K562 (cell line): Measurements from ENCODE around the gene C12orf42. TPM values are rescaled to one million over a fixed set of nuclear protein-coding genes. Genes with fewer than 3 reads are reported as not detected.

ENCODE experiments used
- ATAC-seq: fragments of 200-7000 bp; cut with Tn5 transposase; 3 replicates; pipeline ENCODE4 v1.9.1; 2020; ENCODE audit warnings: moderate library complexity
- BruUV-seq: library from RNA; stranded (reverse); fragments of 400-500 nt; replicated peaks from 2 replicates; lab custom pipeline; 2021; lab: Mats Ljungman, UMichigan
- CTCF ChIA-PET: fragments of 300-600 bp; formaldehyde crosslinking; extraction: SDS; loops from one replicate; lab custom pipeline; 2021; ENCODE audit warnings: low intra/inter-chr PET ratio; lab: Yijun Ruan, JAX
- POLR2A ChIA-PET: fragments of 300-600, 350-650 bp; sonication (Branson Sonifier 250); formaldehyde crosslinking; extraction: SDS; loops from one replicate; lab custom pipeline; 2021; ENCODE audit warnings: antibody characterized with exemption, inconsistent platforms; lab: Yijun Ruan, JAX
- DNase-seq, 4 experiments: peaks; one replicate each; pipeline versions ENCODE4 v3.0.0 to v3.0.0-alpha.2; 2011 to 2018; ENCODE audit warnings: low spot score in 3 of 4, mixed read lengths in 3 of 4; ENCODE audit errors: extremely low read depth in 1 of 4
- FAIRE-seq: peaks from 2 replicates; lab custom pipeline; 2011; peaks lifted over from hg19 to GRCh38; lab: Jason Lieb, UNC
- H2AFZ ChIP-seq: 2 replicates; pipeline ENCODE4 v1.6.0; 2011; ENCODE audit warnings: low read depth, low read length, control low read depth, inconsistent platforms
- H3K27ac ChIP-seq: fragments of 200-600 bp; 3 replicates; pipeline ENCODE4 v1.8.0; 2011; ENCODE audit warnings: low read depth, mild to moderate bottlenecking, control low read depth, inconsistent platforms, low read length, moderate library complexity, mixed read lengths; ENCODE audit errors: extremely low read depth
- H3K27me3 ChIP-seq, 2 experiments: fragments of 300-600 bp in 1 of 2; 2 replicates in 1 of 2; 3 replicates in 1 of 2; pipeline versions ENCODE4 v1.6.0 to v1.8.0; 2011; ENCODE audit warnings: inconsistent platforms in 2 of 2, low read length in 2 of 2, mild to moderate bottlenecking in 1 of 2, mixed read lengths in 1 of 2, moderate library complexity in 1 of 2; ENCODE audit not compliant: control insufficient read depth in 2 of 2, insufficient read depth in 2 of 2
- H3K36me3 ChIP-seq: fragments of 300-600 bp; 3 replicates; pipeline ENCODE4 v1.8.0; 2011; ENCODE audit warnings: mild to moderate bottlenecking, low read length, inconsistent platforms; ENCODE audit not compliant: control insufficient read depth, insufficient read depth
- H3K4me1 ChIP-seq, 2 experiments: fragments of 200-600 bp in 1 of 2; replicated peaks in 1 of 2; 2 replicates in 1 of 2; 3 replicates in 1 of 2; pipeline versions ENCODE4 v1.5.1 to v1.8.0; 2011; ENCODE audit warnings: inconsistent platforms in 2 of 2, low read length in 2 of 2, mild to moderate bottlenecking in 1 of 2, mixed read lengths in 1 of 2, moderate library complexity in 1 of 2; ENCODE audit not compliant: control insufficient read depth in 2 of 2, insufficient read depth in 2 of 2
- H3K4me2 ChIP-seq: 2 replicates; pipeline ENCODE4 v1.6.1; 2011; ENCODE audit warnings: low read length, control low read depth, inconsistent platforms, mixed read lengths; ENCODE audit not compliant: insufficient read depth
- H3K4me3 ChIP-seq: fragments of 200-600 bp; sonication (generic), shearing (Covaris generic); 2 replicates; pipeline ENCODE4 v1.5.1; 2016; ENCODE audit warnings: control low read depth, inconsistent platforms
- H3K79me2 ChIP-seq: fragments of 200-600 bp; 3 replicates; pipeline ENCODE4 v1.8.0; 2011; ENCODE audit warnings: low read length, inconsistent platforms; ENCODE audit not compliant: control insufficient read depth, insufficient read depth
- H3K9ac ChIP-seq, 2 experiments: 2 replicates each; pipeline versions ENCODE4 v1.6.0 to v1.6.1; 2011; ENCODE audit warnings: low read depth in 2 of 2, low read length in 2 of 2, control low read depth in 1 of 2, inconsistent platforms in 1 of 2, mild to moderate bottlenecking in 1 of 2, mixed read lengths in 1 of 2; ENCODE audit not compliant: insufficient read depth in 1 of 2
- H3K9me1 ChIP-seq: one replicate; pipeline ENCODE4 v1.6.0; 2011; ENCODE audit warnings: inconsistent platforms, mild to moderate bottlenecking, low read length, moderate library complexity; ENCODE audit not compliant: control insufficient read depth, insufficient read depth
- H3K9me3 ChIP-seq: replicated peaks from 2 replicates; pipeline ENCODE4 v1.5.1; 2011; ENCODE audit warnings: low read depth, low read length, inconsistent platforms; ENCODE audit not compliant: control insufficient read depth, insufficient read depth
- H4K20me1 ChIP-seq: replicated peaks from 2 replicates; pipeline ENCODE4 v1.6.1; 2011; ENCODE audit warnings: low read length, inconsistent platforms, mixed read lengths; ENCODE audit not compliant: control insufficient read depth, insufficient read depth
- EP400 ChIP-seq: fragments of 450-650 bp; IDR thresholded peaks from 2 replicates; pipeline ENCODE4 v1.6.1; 2017; ENCODE audit warnings: antibody characterized with exemption, mild to moderate bottlenecking, moderate library complexity
- EWSR1 ChIP-seq: fragments of 450-650 bp; IDR thresholded peaks from 2 replicates; pipeline ENCODE4 v1.6.1; 2018; ENCODE audit warnings: borderline replicate concordance, mild to moderate bottlenecking, low read depth, moderate library complexity; ENCODE audit not compliant: partially characterized antibody
- KHSRP ChIP-seq: fragments of 450-650 bp; IDR thresholded peaks from 2 replicates; pipeline ENCODE4 v1.6.1; 2017
- ZNF143 ChIP-seq: sonication (generic); formaldehyde crosslinking; IDR thresholded peaks from 2 replicates; pipeline ENCODE4 v1.9.0; 2022; ENCODE audit warnings: mild to moderate bottlenecking, missing genetic modification reagents
- ZNF583 ChIP-seq: fragments of 250-450 bp; sonication (Bioruptor Pico); IDR thresholded peaks from 2 replicates; pipeline ENCODE4 v1.4.0; 2020
- ZNF586 ChIP-seq: fragments of 450-650 bp; formaldehyde crosslinking; conservative IDR thresholded peaks from 2 replicates; pipeline ENCODE4 v1.4.0; 2020; ENCODE audit warnings: mild to moderate bottlenecking, moderate library complexity
- WGBS: fragments of 100-300 bp; shearing (Covaris generic); methylation state at CpG from one replicate; pipeline ENCODE4 v1.1.6; 2016; ENCODE audit warnings: low coverage, mixed read lengths; ENCODE audit not compliant: insufficient coverage; ENCODE audit errors: missing lambda C conversion rate; 5-methylcytosine and 5-hydroxymethylcytosine counted together
- in situ Hi-C: fragments of 300-500 bp; cut with MboI; formaldehyde crosslinking; loops from 4 replicates; pipeline ENCODE4 v1.15.0; 2018; ENCODE audit warnings: inconsistent platforms, mixed read lengths
- intact Hi-C: fragments of 100-400 bp; cut with micrococcal nuclease; formaldehyde crosslinking; loops from 2 replicates; pipeline ENCODE4 v1.14.2; 2022
- polyA plus RNA-seq, 8 experiments: library from polyadenylated mRNA; depleted of rRNA in 4 of 8; stranded (reverse) in 5 of 8; unstranded in 3 of 8; fragments of >200 nt; fragmentation: Nextera tagmentation in 2 of 8; fragmentation: Illumina TruSeq in 1 of 8; extraction: Ambion mirVana in 2 of 8; extraction: Trizol in 1 of 8; gene quantifications; 2 replicates each; pipeline versions ENCODE4 v1.2.1 to v1.2.3, GENCODE V29; 2011 to 2014; ENCODE audit warnings: inconsistent platforms in 1 of 8, missing spikeins in 1 of 8
- total RNA-seq, 7 experiments: library from RNA; depleted of rRNA in 6 of 7; stranded (reverse); fragments of >200 nt in 6 of 7; fragmentation: Illumina TruSeq in 2 of 7; extraction: Trizol in 2 of 7; gene quantifications; 2 replicates each; pipeline versions ENCODE4 v1.2.1 to v1.2.3, GENCODE V29; 2011 to 2021; ENCODE audit warnings: low replicate concordance in 1 of 7
- TF ChIP-seq, protein P1 (sequence below): fragments of 250-450 bp; sonication (Bioruptor Pico); IDR thresholded peaks from 2 replicates; pipeline ENCODE4 v1.4.0; 2020; ENCODE audit warnings: mild to moderate bottlenecking, moderate library complexity, borderline replicate concordance
- TF ChIP-seq, protein P2 (sequence below): fragments of 200-800 bp; sonication (Bioruptor generic); IDR thresholded peaks from 2 replicates; pipeline ENCODE4 v1.6.1; 2017; ENCODE audit warnings: missing genetic modification characterization, missing compliant biosample characterization

Gene C12orf42
- total and polyA plus RNA-seq, 9 of the 15 experiments (the other 6 are each of a cell fraction or from before 2014, with no cell fraction given): not detected

DNA sequence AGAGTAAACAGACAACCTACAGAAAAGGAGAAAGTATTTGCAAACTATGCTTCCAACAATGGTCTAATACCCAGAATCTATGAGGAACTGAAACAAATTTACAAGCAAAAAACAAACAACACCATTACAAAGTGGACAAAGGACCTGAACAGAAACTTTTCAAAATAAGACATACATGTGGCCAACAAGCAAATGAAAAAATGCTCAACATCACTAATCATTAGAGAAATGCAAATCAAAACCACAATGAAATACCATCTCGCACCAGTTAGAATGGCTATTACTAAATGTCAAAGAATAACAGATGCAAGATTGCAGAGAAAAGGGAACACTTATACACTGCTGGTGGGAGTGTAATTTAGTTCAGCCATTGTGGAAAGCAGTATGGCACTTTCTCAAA lies 125.8 kb downstream of the C12orf42 start:
- POLR2A ChIA-PET: no interaction called here
- no peak overlapping the region for H3K4me2 ChIP-seq
- no peak for TF ChIP-seq EWSR1
- TF ChIP-seq ZNF143 (CRISPR knock-in tag): no peak
- TF ChIP-seq ZNF586: no peak
- TF ChIP-seq KHSRP: no peak
- no peak overlapping the region for H3K27ac ChIP-seq
- H2AFZ ChIP-seq: no peak overlapping the region
- no peaks in the 10 kb centered on the region for H3K79me2 ChIP-seq
- H3K4me1 ChIP-seq: no peaks in the 10 kb centered on the region
- no peaks in the 10 kb centered on the region for H4K20me1 ChIP-seq
- H3K9me3 ChIP-seq: no peaks in the 10 kb centered on the region
- 0% methylated on average over 1 of the region's 1 CpG for WGBS
- no peak overlapping the region for H3K4me3 ChIP-seq
- CTCF ChIA-PET: no interaction called here
- DNase-seq: no peak
- no peaks in the 10 kb centered on the region for H3K27me3 ChIP-seq
- no peak overlapping the region for H3K9ac ChIP-seq
- ATAC-seq: no peak
- no TSS peak for BruUV-seq
- in situ Hi-C loops (no loop called here), intact Hi-C loops (no loop called here)
- no peaks in the 10 kb centered on the region for H3K36me3 ChIP-seq
- no peak for FAIRE-seq
- H3K9me1 ChIP-seq: no peaks in the 10 kb centered on the region

DNA sequence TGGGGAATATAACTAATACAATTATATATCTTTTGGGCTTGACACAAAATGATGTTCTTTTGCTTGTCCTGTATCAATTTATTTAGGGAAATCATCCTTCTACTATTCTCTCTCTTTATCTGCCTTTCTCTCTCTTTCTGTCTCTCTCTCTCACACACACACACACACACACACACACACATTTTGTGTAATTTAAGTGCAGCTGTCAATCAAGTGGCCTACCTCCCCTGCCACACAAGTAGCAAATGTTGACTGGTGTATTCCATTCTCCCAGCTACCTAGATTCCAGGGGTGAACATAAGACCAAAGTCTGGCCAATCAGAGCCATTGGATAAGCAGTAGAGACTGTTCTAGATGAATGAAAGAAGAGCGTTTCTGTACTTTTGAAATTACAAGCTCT lies 127.6 kb downstream of the C12orf42 start:
- no peak for FAIRE-seq
- Histone ChIP-seq H3K9me3 (no peaks in the 10 kb centered on the region), H3K36me3 (no peaks in the 10 kb centered on the region), H3K4me1 (no peaks in the 10 kb centered on the region), H3K4me2 (no peak overlapping the region), H3K9me1 (no peaks in the 10 kb centered on the region), H3K79me2 (no peaks in the 10 kb centered on the region), H3K4me3 (no peak overlapping the region), H3K27me3 (no peaks in the 10 kb centered on the region), H4K20me1 (no peaks in the 10 kb centered on the region), H3K9ac (no peak overlapping the region), H2AFZ (no peak overlapping the region), H3K27ac (no peak overlapping the region)
- intact Hi-C loops (no loop called here), in situ Hi-C loops (no loop called here)
- TF ChIP-seq, protein P1, sequence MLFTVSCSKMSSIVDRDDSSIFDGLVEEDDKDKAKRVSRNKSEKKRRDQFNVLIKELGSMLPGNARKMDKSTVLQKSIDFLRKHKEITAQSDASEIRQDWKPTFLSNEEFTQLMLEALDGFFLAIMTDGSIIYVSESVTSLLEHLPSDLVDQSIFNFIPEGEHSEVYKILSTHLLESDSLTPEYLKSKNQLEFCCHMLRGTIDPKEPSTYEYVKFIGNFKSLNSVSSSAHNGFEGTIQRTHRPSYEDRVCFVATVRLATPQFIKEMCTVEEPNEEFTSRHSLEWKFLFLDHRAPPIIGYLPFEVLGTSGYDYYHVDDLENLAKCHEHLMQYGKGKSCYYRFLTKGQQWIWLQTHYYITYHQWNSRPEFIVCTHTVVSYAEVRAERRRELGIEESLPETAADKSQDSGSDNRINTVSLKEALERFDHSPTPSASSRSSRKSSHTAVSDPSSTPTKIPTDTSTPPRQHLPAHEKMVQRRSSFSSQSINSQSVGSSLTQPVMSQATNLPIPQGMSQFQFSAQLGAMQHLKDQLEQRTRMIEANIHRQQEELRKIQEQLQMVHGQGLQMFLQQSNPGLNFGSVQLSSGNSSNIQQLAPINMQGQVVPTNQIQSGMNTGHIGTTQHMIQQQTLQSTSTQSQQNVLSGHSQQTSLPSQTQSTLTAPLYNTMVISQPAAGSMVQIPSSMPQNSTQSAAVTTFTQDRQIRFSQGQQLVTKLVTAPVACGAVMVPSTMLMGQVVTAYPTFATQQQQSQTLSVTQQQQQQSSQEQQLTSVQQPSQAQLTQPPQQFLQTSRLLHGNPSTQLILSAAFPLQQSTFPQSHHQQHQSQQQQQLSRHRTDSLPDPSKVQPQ (CRISPR knock-in tag): no peak
- TF ChIP-seq, protein P2, sequence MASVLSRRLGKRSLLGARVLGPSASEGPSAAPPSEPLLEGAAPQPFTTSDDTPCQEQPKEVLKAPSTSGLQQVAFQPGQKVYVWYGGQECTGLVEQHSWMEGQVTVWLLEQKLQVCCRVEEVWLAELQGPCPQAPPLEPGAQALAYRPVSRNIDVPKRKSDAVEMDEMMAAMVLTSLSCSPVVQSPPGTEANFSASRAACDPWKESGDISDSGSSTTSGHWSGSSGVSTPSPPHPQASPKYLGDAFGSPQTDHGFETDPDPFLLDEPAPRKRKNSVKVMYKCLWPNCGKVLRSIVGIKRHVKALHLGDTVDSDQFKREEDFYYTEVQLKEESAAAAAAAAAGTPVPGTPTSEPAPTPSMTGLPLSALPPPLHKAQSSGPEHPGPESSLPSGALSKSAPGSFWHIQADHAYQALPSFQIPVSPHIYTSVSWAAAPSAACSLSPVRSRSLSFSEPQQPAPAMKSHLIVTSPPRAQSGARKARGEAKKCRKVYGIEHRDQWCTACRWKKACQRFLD (CRISPR knock-in tag): no peak
- TF ChIP-seq EP400: no peak
- TF ChIP-seq ZNF583 (CRISPR knock-in tag): no peak
- BruUV-seq: no TSS peak
- WGBS: 0% methylated on average over 1 of the region's 1 CpG
- ChIA-PET POLR2A (interaction anchor here (0.7 kb wide), 1 partner anchor 469 kb away, joined by 3 read pairs; no protein-coding TSS in a partner anchor), CTCF (no interaction called here)
- no peak for DNase-seq
- no peak for ATAC-seq
